Stomach (tissue), 9 donors: ENCODE data around the gene FBXO27. TPM values are rescaled to one million over a fixed set of nuclear protein-coding genes. Genes with fewer than 3 reads are reported as not detected.

Experiments used
- DNase-seq, 2 donors: peaks; one replicate each; pipeline versions ENCODE4 v3.0.0 to v3.0.0-alpha.2; 2013 to 2019
- H3K27ac ChIP-seq, 5 donors: fragments of 200-600 bp in 4 of 5; sonication (generic) in 4 of 5; one replicate each; pipeline ENCODE4 v1.5.1; 2013 to 2019; ENCODE audit warnings: mild to moderate bottlenecking in 1 of 5, moderate library complexity in 1 of 5
- H3K27me3 ChIP-seq, 3 donors: fragments of 200-600 bp; sonication (generic); one replicate each; pipeline ENCODE4 v1.5.1; 2017 to 2019; ENCODE audit warnings: mixed run types in 1 of 3
- H3K36me3 ChIP-seq, 4 donors: fragments of 200-600 bp; sonication (generic); 1 replicate in 3 of 4; 2 replicates in 1 of 4; pipeline ENCODE4 v1.5.1; 2016 to 2019
- H3K4me1 ChIP-seq, 4 donors: fragments of 200-600 bp; sonication (generic); one replicate each; pipeline ENCODE4 v1.5.1; 2016 to 2019
- H3K4me3 ChIP-seq, 4 donors: fragments of 200-600 bp; sonication (generic) in 3 of 4; one replicate each; pipeline ENCODE4 v1.5.1; 2016 to 2019; ENCODE audit warnings: mild to moderate bottlenecking in 1 of 4
- H3K9me3 ChIP-seq, 4 donors: fragments of 200-600 bp; sonication (generic); one replicate each; pipeline ENCODE4 v1.5.1; 2016 to 2019
- CTCF ChIP-seq, 7 experiments: fragments of 450-650 bp in 4 of 7; fragments of 200-600 bp in 3 of 7; sonication (generic) in 3 of 7; IDR thresholded peaks; one replicate each; pipeline ENCODE4 v1.5.1; 2016 to 2019; ENCODE audit warnings: antibody characterized with exemption in 7 of 7, control low read depth in 2 of 7, mild to moderate bottlenecking in 1 of 7
- EP300 ChIP-seq: sonication (generic); formaldehyde crosslinking; IDR thresholded peaks from one replicate; pipeline ENCODE4 v1.6.1; 2017; ENCODE audit warnings: antibody characterized with exemption
- POLR2A ChIP-seq, 4 donors: fragments of 450-650 bp; IDR thresholded peaks; one replicate each; pipeline ENCODE4 v1.6.1; 2016; ENCODE audit warnings: antibody characterized with exemption in 4 of 4, control low read depth in 2 of 4, mild to moderate bottlenecking in 1 of 4, moderate library complexity in 1 of 4
- POLR2AphosphoS5 ChIP-seq, 3 donors: sonication (generic); formaldehyde crosslinking; IDR thresholded peaks; one replicate each; pipeline ENCODE4 v1.6.1; 2016; ENCODE audit warnings: antibody characterized with exemption in 3 of 3
- WGBS, 5 donors: extraction: QIAGEN DNeasy Blood & Tissue Kit in 3 of 5; methylation state at CpG; one replicate each; pipeline versions ENCODE4 v1.1.5 to v1.1.7; 2013 to 2018; 5-methylcytosine and 5-hydroxymethylcytosine counted together
- intact Hi-C: fragments of 100-400 bp; cut with DNase I; formaldehyde crosslinking; loops from one replicate; pipeline ENCODE4 v1.15.1; 2023; ENCODE audit warnings: low total_unique reads
- polyA plus RNA-seq, 3 donors: library from polyadenylated mRNA; stranded (reverse); fragments of 200-250 nt; gene quantifications; one replicate each; pipeline ENCODE4 v1.2.3, GENCODE V29; 2013
- total RNA-seq, 5 donors: library from RNA; depleted of rRNA; stranded (reverse); fragments of >200 nt; gene quantifications; one replicate each; pipeline versions ENCODE4 v1.1.0 to v1.2.3, GENCODE V29; 2014 to 2016
- donor health status: healthy with polysubstance abuse.
- donor health status: Bipolar disorder and iron deficiency.
- donor health status: healthy.

Gene FBXO27
- total and polyA plus RNA-seq, 8 donors = 0.89 to 7.1 (median 3.2) TPM; not detected in 1

GRCh38 chr19:38977445-38978325 lies 54.7 kb downstream of the FBXO27 start:
- 69 to 79% (median 75%) methylated on average over 14 to 15 of the region's 15 CpGs for WGBS, 5 donors
- DNase-seq = peak in 1 of 2 donors; percentile 30
- peaks cover 0 to 16% (median 9%) of the 10 kb centered on the region in 3 donors for H3K27me3 ChIP-seq
- TF ChIP-seq CTCF (IDR thresholded peaks at IDR 0.05) (no peak), POLR2AphosphoS5 (IDR thresholded peaks at IDR 0.05) (no peak), EP300 (no peak), POLR2A (IDR thresholded peaks at IDR 0.05) (no peak)
- intact Hi-C loops = no loop called here
- no peak overlapping the region for H3K4me3 ChIP-seq
- no peak overlapping the region for H3K27ac ChIP-seq
- H3K36me3 ChIP-seq = no peaks in the 10 kb centered on the region
- peaks cover 0 to 7% (median 3%) of the 10 kb centered on the region in 4 donors for H3K9me3 ChIP-seq
- H3K4me1 ChIP-seq = peaks cover 7 to 31% (median 23%) of the 10 kb centered on the region in 4 donors

GRCh38 chr19:38975861-38976271 lies 56.5 kb downstream of the FBXO27 start:
- peaks cover 7 to 33% (median 23%) of the 10 kb centered on the region in 4 donors for H3K4me1 ChIP-seq
- no peak for TF ChIP-seq EP300
- no peak for TF ChIP-seq CTCF (IDR thresholded peaks at IDR 0.05)
- TF ChIP-seq POLR2A (IDR thresholded peaks at IDR 0.05) = no peak
- TF ChIP-seq POLR2AphosphoS5 (IDR thresholded peaks at IDR 0.05) = no peak
- DNase-seq = peak in 1 of 2 donors; percentile 75
- intact Hi-C loops = no loop called here
- H3K9me3 ChIP-seq = peaks cover 0 to 7% (median 2%) of the 10 kb centered on the region in 4 donors
- no peaks in the 10 kb centered on the region for H3K36me3 ChIP-seq
- peak overlapping the region; percentile 55 to 74 (median 68) for H3K4me3 ChIP-seq
- 0 to 7% (median 4%) methylated on average over 14 to 22 of the region's 22 CpGs for WGBS, 5 donors
- H3K27ac ChIP-seq = peak overlapping the region; percentile 67 to 91 (median 87)
- peaks cover 0 to 16% (median 9%) of the 10 kb centered on the region in 3 donors for H3K27me3 ChIP-seq

- peak; percentile 44 to 90 for DNase-seq
- intact Hi-C loops = no loop called here
- TF ChIP-seq CTCF (IDR thresholded peaks at IDR 0.05) (no peak), POLR2A (IDR thresholded peaks at IDR 0.05) (no peak), POLR2AphosphoS5 (IDR thresholded peaks at IDR 0.05) (no peak), EP300 (no peak)
- Histone ChIP-seq H3K27me3 (peaks cover 0 to 16% (median 9%) of the 10 kb centered on the region in 3 donors), H3K9me3 (peaks cover 0 to 3% (median 0%) of the 10 kb centered on the region in 4 donors), H3K27ac (peak within 1 kb of the TSS; percentile 67 to 91 (median 87)), H3K4me1 (peaks cover 7 to 39% (median 23%) of the 10 kb centered on the region in 4 donors), H3K4me3 (peak within 1 kb of the TSS; percentile 55 to 74 (median 68)), H3K36me3 (no peaks in the 10 kb centered on the region)
- 1 to 5% (median 4%) methylated on average over 36 to 63 of the region's 63 CpGs for WGBS, 5 donors
These were observed 57.0 kb downstream of the FBXO27 start, which contains the start of gene FBXO17 for GRCh38 chr19:38975214-38975860. FBXO17 (minus strand) TSS chr19:38975742; CDS start chr19:38950319, 25,423 bp downstream.

GRCh38 chr19:38974624-38975213 lies 57.6 kb downstream of the FBXO27 start:
- Histone ChIP-seq H3K4me3 (peak overlapping the region; percentile 55 to 74 (median 68)), H3K9me3 (no peaks in the 10 kb centered on the region), H3K27me3 (peaks cover 0 to 16% (median 9%) of the 10 kb centered on the region in 3 donors), H3K36me3 (no peaks in the 10 kb centered on the region), H3K27ac (peak overlapping the region; percentile 49 to 91 (median 87)), H3K4me1 (peaks cover 7 to 39% (median 23%) of the 10 kb centered on the region in 4 donors)
- TF ChIP-seq POLR2AphosphoS5 (IDR thresholded peaks at IDR 0.05) (no peak), CTCF (IDR thresholded peaks at IDR 0.05) (no peak), POLR2A (IDR thresholded peaks at IDR 0.05) (no peak), EP300 (no peak)
- WGBS, 5 donors = 20 to 34% (median 31%) methylated on average over 19 of the region's 19 CpGs
- peak in 1 of 2 donors; percentile 47 for DNase-seq
- intact Hi-C loops = no loop called here
